HepG2 (cell line): ENCODE measurements around the gene KDM3B. TPM values are rescaled to one million over a fixed set of nuclear protein-coding genes. Genes with fewer than 3 reads are reported as not detected.

Experiments used
- ARNT2 ChIP-seq: sonication (generic); formaldehyde crosslinking; IDR thresholded peaks from 2 replicates; pipeline ENCODE4 v1.8.0; 2022; ENCODE audit warnings: mild to moderate bottlenecking, low read depth, missing genetic modification reagents, moderate library complexity
- ATF4 ChIP-seq, 2 experiments: fragments of 450-650 bp in 1 of 2; sonication (generic) in 1 of 2; formaldehyde crosslinking; IDR thresholded peaks; 2 replicates each; pipeline versions ENCODE4 v1.5.0 to v1.8.0; 2020 to 2022; ENCODE audit warnings: mild to moderate bottlenecking in 1 of 2, missing genetic modification reagents in 1 of 2
- CHD2 ChIP-seq: IDR thresholded peaks from 2 replicates; pipeline ENCODE4 v1.6.1; 2011; ENCODE audit warnings: low read depth, low read length, improper control_type of control experiment
- FOXA3 ChIP-seq: IDR thresholded peaks from 2 replicates; pipeline ENCODE4 v1.6.1; 2016; ENCODE audit warnings: missing genetic modification reagents, missing compliant biosample characterization
- GABPB1 ChIP-seq: IDR thresholded peaks from 2 replicates; pipeline ENCODE4 v1.6.1; 2016; ENCODE audit warnings: mild to moderate bottlenecking, missing genetic modification reagents, moderate library complexity, missing compliant biosample characterization
- RBM22 ChIP-seq: fragments of 200-400 bp; formaldehyde crosslinking; optimal IDR thresholded peaks from 2 replicates; pipeline ENCODE3; 2017; ENCODE audit warnings: mild to moderate bottlenecking, low read length, moderate library complexity
- RCOR2 ChIP-seq: IDR thresholded peaks from 2 replicates; pipeline ENCODE4 v1.6.1; 2016; ENCODE audit warnings: missing biosample characterization, missing genetic modification reagents
- REPIN1 ChIP-seq: sonication (generic); formaldehyde crosslinking; IDR thresholded peaks from 2 replicates; pipeline ENCODE4 v1.8.0; 2022; ENCODE audit warnings: missing genetic modification reagents, low read depth, mild to moderate bottlenecking, borderline replicate concordance
- ZBTB20 ChIP-seq: sonication (generic); formaldehyde crosslinking; IDR thresholded peaks from 2 replicates; pipeline ENCODE4 v1.8.1; 2023; ENCODE audit warnings: missing genetic modification reagents, low read depth, mild to moderate bottlenecking, borderline replicate concordance
- ZNF362 ChIP-seq: sonication (generic); formaldehyde crosslinking; IDR thresholded peaks from 2 replicates; pipeline ENCODE4 v1.4.0; 2020; ENCODE audit warnings: missing genetic modification reagents, mild to moderate bottlenecking, borderline replicate concordance
- ZNF609 ChIP-seq: sonication (generic); formaldehyde crosslinking; IDR thresholded peaks from 2 replicates; pipeline ENCODE4 v1.4.0; 2020; ENCODE audit warnings: mild to moderate bottlenecking, missing genetic modification reagents, borderline replicate concordance
- polyA plus RNA-seq, 8 experiments: library from polyadenylated mRNA; depleted of rRNA in 3 of 8; stranded (reverse) in 7 of 8; unstranded in 1 of 8; fragments of >200 nt; fragmentation: Illumina TruSeq in 4 of 8; extraction: Trizol in 4 of 8; gene quantifications; 2 replicates each; pipeline versions ENCODE4 v1.2.1 to v1.2.3, GENCODE V29; 2011 to 2016; ENCODE audit warnings: low read depth in 4 of 8, missing spikeins in 1 of 8, mixed read lengths in 1 of 8; ENCODE audit not compliant: insufficient read depth in 1 of 8
- total RNA-seq, 5 experiments: library from RNA; depleted of rRNA; stranded (reverse); fragments of >200 nt; fragmentation: Illumina TruSeq; extraction: Trizol; gene quantifications; 2 replicates each; pipeline ENCODE4 v1.2.3, GENCODE V29; 2016; ENCODE audit warnings: low read depth in 1 of 5
- TF ChIP-seq, protein P1 (sequence below): sonication (generic); formaldehyde crosslinking; IDR thresholded peaks from 2 replicates; pipeline ENCODE4 v1.4.0; 2020; ENCODE audit warnings: low read depth, missing genetic modification reagents
- TF ChIP-seq, protein P2 (sequence below): sonication (generic); formaldehyde crosslinking; IDR thresholded peaks from 2 replicates; pipeline ENCODE4 v1.8.0; 2022; ENCODE audit warnings: low read depth, missing genetic modification reagents
- TF ChIP-seq, protein P3 (sequence below): sonication (generic); formaldehyde crosslinking; IDR thresholded peaks from 2 replicates; pipeline ENCODE4 v1.5.0; 2020; ENCODE audit warnings: missing genetic modification reagents

Gene KDM3B
- total and polyA plus RNA-seq, 2 of the 13 experiments (the other 11 are each of a cell fraction or from before 2014, with no cell fraction given), result 19.7 to 34.3 TPM

- TF ChIP-seq RBM22, result no peak
- TF ChIP-seq GABPB1, result peak; percentile 86
- TF ChIP-seq, protein P1, sequence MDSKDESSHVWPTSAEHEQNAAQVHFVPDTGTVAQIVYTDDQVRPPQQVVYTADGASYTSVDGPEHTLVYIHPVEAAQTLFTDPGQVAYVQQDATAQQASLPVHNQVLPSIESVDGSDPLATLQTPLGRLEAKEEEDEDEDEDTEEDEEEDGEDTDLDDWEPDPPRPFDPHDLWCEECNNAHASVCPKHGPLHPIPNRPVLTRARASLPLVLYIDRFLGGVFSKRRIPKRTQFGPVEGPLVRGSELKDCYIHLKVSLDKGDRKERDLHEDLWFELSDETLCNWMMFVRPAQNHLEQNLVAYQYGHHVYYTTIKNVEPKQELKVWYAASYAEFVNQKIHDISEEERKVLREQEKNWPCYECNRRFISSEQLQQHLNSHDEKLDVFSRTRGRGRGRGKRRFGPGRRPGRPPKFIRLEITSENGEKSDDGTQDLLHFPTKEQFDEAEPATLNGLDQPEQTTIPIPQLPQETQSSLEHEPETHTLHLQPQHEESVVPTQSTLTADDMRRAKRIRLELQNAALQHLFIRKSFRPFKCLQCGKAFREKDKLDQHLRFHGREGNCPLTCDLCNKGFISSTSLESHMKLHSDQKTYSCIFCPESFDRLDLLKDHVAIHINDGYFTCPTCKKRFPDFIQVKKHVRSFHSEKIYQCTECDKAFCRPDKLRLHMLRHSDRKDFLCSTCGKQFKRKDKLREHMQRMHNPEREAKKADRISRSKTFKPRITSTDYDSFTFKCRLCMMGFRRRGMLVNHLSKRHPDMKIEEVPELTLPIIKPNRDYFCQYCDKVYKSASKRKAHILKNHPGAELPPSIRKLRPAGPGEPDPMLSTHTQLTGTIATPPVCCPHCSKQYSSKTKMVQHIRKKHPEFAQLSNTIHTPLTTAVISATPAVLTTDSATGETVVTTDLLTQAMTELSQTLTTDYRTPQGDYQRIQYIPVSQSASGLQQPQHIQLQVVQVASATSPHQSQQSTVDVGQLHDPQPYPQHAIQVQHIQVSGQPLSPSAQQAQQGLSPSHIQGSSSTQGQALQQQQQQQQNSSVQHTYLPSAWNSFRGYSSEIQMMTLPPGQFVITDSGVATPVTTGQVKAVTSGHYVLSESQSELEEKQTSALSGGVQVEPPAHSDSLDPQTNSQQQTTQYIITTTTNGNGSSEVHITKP, result peak; percentile 70; the same call in 1 of the 2 replicates
- TF ChIP-seq, protein P2, sequence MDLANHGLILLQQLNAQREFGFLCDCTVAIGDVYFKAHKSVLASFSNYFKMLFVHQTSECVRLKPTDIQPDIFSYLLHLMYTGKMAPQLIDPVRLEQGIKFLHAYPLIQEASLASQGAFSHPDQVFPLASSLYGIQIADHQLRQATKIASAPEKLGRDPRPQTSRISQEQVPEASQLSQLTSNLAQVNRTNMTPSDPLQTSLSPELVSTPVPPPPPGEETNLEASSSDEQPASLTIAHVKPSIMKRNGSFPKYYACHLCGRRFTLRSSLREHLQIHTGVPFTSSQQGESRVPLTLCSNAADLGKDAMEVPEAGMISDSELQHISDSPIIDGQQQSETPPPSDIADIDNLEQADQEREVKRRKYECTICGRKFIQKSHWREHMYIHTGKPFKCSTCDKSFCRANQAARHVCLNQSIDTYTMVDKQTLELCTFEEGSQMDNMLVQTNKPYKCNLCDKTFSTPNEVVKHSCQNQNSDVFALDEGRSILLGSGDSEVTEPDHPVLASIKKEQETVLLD (CRISPR knock-in tag), result peak; percentile 63; the same call in 1 of the 2 replicates
- TF ChIP-seq RCOR2 (CRISPR knock-in tag), result peak; percentile 49; the same call in 1 of the 2 replicates
- no peak for TF ChIP-seq ARNT2
- TF ChIP-seq, protein P3, sequence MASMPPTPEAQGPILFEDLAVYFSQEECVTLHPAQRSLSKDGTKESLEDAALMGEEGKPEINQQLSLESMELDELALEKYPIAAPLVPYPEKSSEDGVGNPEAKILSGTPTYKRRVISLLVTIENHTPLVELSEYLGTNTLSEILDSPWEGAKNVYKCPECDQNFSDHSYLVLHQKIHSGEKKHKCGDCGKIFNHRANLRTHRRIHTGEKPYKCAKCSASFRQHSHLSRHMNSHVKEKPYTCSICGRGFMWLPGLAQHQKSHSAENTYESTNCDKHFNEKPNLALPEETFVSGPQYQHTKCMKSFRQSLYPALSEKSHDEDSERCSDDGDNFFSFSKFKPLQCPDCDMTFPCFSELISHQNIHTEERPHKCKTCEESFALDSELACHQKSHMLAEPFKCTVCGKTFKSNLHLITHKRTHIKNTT (CRISPR knock-in tag), result no peak
- 0 out of 2 replicates have a peak, but pooled peaks have one; percentile 18 for TF ChIP-seq ZBTB20 (CRISPR knock-in tag)
- TF ChIP-seq ZNF609 (CRISPR knock-in tag), result peak; percentile 43; the same call in 1 of the 2 replicates
- TF ChIP-seq REPIN1, result no peak; the same call in 1 of the 2 replicates
- TF ChIP-seq CHD2, result peak; percentile 28; the same call in 1 of the 2 replicates
- TF ChIP-seq FOXA3 (CRISPR knock-in tag), result peak; percentile 55; the same call in 1 of the 2 replicates
- TF ChIP-seq ZNF362 (CRISPR knock-in tag), result no peak
- 0 out of 4 replicates have a peak, but pooled peaks of 1 of the 2 experiments have one; percentile 17 for TF ChIP-seq ATF4 (CRISPR knock-in tag; IDR thresholded peaks at IDR 0.05)
Measured at GRCh38 chr5:138464008-138464387, 111.5 kb downstream of the KDM3B start (continued).
